AG08396 (cell line): ENCODE data around the gene ANKS1A.
"Not testable (repeated sequence)": the region's sequence is repeated elsewhere in the genome, so short reads cannot be mapped to it uniquely, and the experiment has no call there.

Experiments
- DNase-seq: peaks from one replicate; pipeline ENCODE4 v3.0.0; 2012; ENCODE audit warnings: low spot score, mixed read lengths

The ANKS1A gene

GRCh38 chr6:35107761-35108160 is 218.7 kb downstream of the ANKS1A start:
- not testable (repeated sequence) for DNase-seq

- no peak for DNase-seq
Measured at GRCh38 chr6:35108309-35108885, 219.3 kb downstream of the ANKS1A start.

DNA sequence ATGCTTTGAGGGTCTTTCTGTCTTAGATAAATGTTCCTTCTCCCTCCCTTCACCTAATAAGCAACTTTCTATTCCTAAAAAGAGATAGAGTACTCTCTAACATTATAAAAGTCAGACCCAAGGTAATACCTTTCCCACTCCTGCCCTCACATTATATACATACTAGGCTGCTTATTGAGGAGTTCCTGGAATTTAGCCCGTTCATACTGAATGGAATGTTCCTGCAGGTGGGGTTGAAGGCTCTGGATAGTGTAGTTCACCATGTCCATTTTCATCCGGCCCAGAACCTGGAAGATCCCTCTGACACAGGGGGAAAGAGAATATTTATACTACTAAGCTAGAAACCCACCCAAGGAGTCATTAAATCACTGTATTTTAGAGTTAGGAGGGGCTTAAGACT is 231.7 kb downstream of the ANKS1A start:
- no peak for DNase-seq

- no peak for DNase-seq
Measured at GRCh38 chr6:35124356-35124755, 235.3 kb downstream of the ANKS1A start.

GRCh38 chr6:35128042-35128441 is 239.0 kb downstream of the ANKS1A start:
- no peak for DNase-seq

- peak; percentile 53 for DNase-seq
Measured at GRCh38 chr6:35128496-35128895, 239.4 kb downstream of the ANKS1A start.

DNA sequence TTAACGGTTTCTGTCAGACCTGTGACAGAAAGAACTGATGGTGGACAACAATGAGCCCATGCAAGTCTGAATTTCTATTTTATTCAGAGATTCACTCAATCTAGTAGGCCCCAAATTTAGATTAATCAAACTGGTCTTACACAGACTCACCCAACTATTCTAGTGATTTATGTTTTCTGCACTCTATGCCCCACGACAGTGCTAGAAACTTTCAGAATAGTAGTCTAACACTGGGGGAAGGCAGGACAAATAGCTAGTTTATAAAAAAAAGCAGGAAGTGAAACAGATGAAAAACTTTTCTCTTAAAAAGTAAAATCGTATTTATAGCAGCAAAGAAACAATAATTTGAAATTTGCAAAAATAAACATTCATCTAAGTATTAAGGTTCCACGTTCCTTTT is 247.1 kb downstream of the ANKS1A start:
- no peak for DNase-seq

DNA sequence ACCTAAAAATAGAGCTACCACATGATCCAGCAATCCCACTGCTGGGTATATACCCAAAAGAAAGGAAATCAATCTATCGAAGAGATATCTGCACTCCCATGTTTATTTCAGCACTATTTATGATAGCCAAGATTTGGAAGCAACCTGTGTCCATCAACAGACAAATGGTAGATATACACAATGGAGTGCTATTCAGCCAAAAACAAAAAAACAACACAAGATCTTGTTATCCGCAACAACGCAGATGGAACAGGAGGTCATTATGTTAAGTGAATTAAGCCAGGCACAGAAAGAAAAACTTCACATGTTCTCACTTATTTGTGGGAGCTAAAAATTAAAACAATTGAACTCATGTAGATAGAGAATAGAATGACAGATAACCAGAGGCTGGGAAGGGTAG is 249.1 kb downstream of the ANKS1A start:
- DNase-seq = not testable (repeated sequence)

DNA sequence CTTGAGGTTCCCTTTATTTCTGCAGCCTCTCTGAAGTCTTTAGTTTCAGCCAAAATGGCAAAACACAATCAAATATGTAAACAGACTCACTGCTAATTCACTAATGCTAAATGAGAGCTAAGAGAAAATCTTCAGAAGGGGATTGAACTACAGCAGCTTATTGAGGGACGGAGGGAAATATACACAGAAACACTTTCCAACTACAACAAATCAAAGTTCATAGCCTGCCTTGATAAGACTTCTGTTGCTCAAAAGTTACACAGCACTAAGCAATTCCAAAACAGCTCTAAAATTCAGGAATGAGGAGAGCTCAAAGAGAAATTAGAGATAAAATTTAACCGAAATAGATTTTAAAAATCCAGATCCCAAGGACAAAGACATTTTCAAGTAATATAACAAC is 250.4 kb downstream of the ANKS1A start:
- DNase-seq = no peak

DNA sequence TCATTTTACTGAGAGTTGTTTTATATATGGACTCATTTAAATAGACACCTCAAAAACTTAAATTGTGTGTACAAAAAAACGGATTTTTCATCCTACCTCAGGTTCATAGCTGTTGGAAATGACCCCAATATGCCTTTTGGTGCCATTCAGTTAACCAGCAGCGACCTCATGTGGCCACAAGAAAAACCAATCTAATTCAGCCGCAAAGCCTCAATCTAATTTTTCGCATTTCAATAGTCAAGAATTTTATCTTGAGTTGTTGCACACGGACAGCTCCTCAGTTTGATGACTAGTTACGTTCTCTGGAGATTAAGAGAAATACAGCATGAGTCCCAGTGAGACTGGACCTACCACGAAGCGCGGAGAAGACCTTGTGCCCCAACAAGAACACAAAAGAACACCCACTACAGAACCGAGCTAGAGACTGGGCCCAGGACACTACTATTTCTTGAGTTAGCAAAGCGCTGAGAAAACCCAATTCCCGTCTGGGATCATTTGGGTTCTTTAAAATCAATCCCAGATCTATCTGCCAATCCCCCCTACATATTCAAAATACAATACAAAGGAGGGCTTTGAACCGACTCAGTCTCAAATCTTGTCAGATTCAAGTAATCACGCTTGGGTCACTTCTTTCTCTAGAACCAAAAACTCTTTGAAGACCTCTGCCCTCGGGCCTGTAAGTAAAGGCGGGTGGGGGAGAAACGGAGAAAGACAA is 251.0 kb downstream of the ANKS1A start:
- DNase-seq = peak; percentile 57

DNA sequence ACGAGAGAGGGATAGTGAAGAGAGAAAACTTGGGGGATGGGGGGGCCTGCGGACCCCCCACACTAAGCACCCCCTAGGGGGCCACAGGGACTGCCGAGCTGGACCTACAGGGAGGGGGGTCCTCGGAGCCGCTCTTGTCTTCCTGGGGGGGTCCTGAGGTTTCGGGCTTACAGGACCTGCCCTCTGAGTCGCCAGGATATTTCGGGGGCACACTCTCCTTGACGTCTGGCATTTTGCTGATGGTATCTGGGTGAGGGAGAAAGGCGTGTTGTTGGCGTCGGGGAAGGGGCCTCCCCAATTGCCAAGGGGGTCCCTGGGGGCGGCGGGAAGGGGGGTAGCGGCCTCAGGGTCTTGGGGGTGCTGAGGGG is 251.6 kb downstream of the ANKS1A start:
- DNase-seq = no peak
